H9 (cell line): ENCODE measurements around the gene THSD4. TPM values are rescaled to one million over a fixed set of nuclear protein-coding genes. Genes with fewer than 3 reads are reported as not detected.

ENCODE experiments used
- DNase-seq: peaks from one replicate; pipeline ENCODE4 v3.0.0-alpha.2; 2017
- H2AFZ ChIP-seq: one replicate; pipeline ENCODE4 v1.6.1; 2013; ENCODE audit warnings: mild to moderate bottlenecking, low read length, control low read depth, moderate library complexity
- H2AK5ac ChIP-seq: 2 replicates; pipeline ENCODE4 v1.6.1; 2013; ENCODE audit warnings: low read length, control low read depth, mixed read lengths; ENCODE audit not compliant: insufficient read length
- H2BK120ac ChIP-seq: one replicate; pipeline ENCODE4 v1.6.1; 2013; ENCODE audit warnings: low read depth, mild to moderate bottlenecking, low read length, control low read depth, inconsistent platforms; ENCODE audit not compliant: poor library complexity, severe bottlenecking
- H2BK12ac ChIP-seq: 2 replicates; pipeline ENCODE4 v1.6.1; 2013; ENCODE audit warnings: low read length, control low read depth, mixed read lengths, low read depth; ENCODE audit not compliant: insufficient read length
- H2BK15ac ChIP-seq: 2 replicates; pipeline ENCODE4 v1.6.1; 2013; ENCODE audit warnings: low read depth, low read length, control low read depth
- H2BK20ac ChIP-seq: one replicate; pipeline ENCODE4 v1.6.1; 2013; ENCODE audit warnings: low read depth, mild to moderate bottlenecking, low read length, control low read depth, inconsistent platforms; ENCODE audit not compliant: poor library complexity, severe bottlenecking
- H2BK5ac ChIP-seq: 2 replicates; pipeline ENCODE4 v1.6.1; 2013; ENCODE audit warnings: low read length, control low read depth, mixed read lengths; ENCODE audit not compliant: insufficient read length
- H3K14ac ChIP-seq: 2 replicates; pipeline ENCODE4 v1.6.1; 2013; ENCODE audit warnings: low read length, control low read depth; ENCODE audit not compliant: insufficient read depth
- H3K18ac ChIP-seq: 2 replicates; pipeline ENCODE4 v1.6.1; 2013; ENCODE audit warnings: low read depth, mild to moderate bottlenecking, mixed read lengths, low read length, control low read depth; ENCODE audit not compliant: insufficient read length
- H3K23ac ChIP-seq: 2 replicates; pipeline ENCODE4 v1.6.1; 2013; ENCODE audit warnings: low read length, control low read depth, mixed read lengths, low read depth; ENCODE audit not compliant: insufficient read length
- H3K23me2 ChIP-seq: 2 replicates; pipeline ENCODE4 v1.6.1; 2013; ENCODE audit warnings: low read depth, mild to moderate bottlenecking, mixed read lengths, low read length, control low read depth; ENCODE audit not compliant: insufficient read length, poor library complexity, severe bottlenecking
- H3K27ac ChIP-seq: 2 replicates; pipeline ENCODE4 v1.5.1; 2013; ENCODE audit warnings: low read length, control low read depth, mixed read lengths, low read depth; ENCODE audit not compliant: insufficient read length
- H3K27me3 ChIP-seq: 2 replicates; pipeline ENCODE4 v1.6.1; 2013; ENCODE audit warnings: low read length, control low read depth, inconsistent platforms; ENCODE audit not compliant: insufficient read depth
- H3K4ac ChIP-seq: 2 replicates; pipeline ENCODE4 v1.6.1; 2013; ENCODE audit warnings: low read depth, mild to moderate bottlenecking, control low read depth, inconsistent platforms, low read length, moderate library complexity
- H3K4me1 ChIP-seq: 2 replicates; pipeline ENCODE4 v1.6.1; 2013; ENCODE audit warnings: low read length, control low read depth, inconsistent platforms; ENCODE audit not compliant: insufficient read depth
- H3K4me2 ChIP-seq: 2 replicates; pipeline ENCODE4 v1.6.1; 2013; ENCODE audit warnings: low read length, control low read depth, mixed read lengths; ENCODE audit not compliant: insufficient read length, insufficient read depth
- H3K56ac ChIP-seq: 2 replicates; pipeline ENCODE4 v1.6.1; 2013; ENCODE audit warnings: low read depth, mild to moderate bottlenecking, mixed read lengths, low read length, control low read depth; ENCODE audit not compliant: insufficient read length
- H3K79me1 ChIP-seq: 2 replicates; pipeline ENCODE4 v1.6.1; 2013; ENCODE audit warnings: low read depth, mild to moderate bottlenecking, moderate library complexity, low read length, control low read depth, inconsistent platforms; ENCODE audit not compliant: insufficient read depth, poor library complexity, severe bottlenecking
- H3K79me2 ChIP-seq: 2 replicates; pipeline ENCODE4 v1.6.1; 2013; ENCODE audit warnings: low read length, control low read depth, inconsistent platforms; ENCODE audit not compliant: insufficient read depth
- H3K9ac ChIP-seq: 2 replicates; pipeline ENCODE4 v1.6.1; 2013; ENCODE audit warnings: low read length, control low read depth, mixed read lengths; ENCODE audit not compliant: insufficient read length; ENCODE audit errors: extremely low read depth
- H3K9me3 ChIP-seq: one replicate; pipeline ENCODE4 v1.6.1; 2013; ENCODE audit warnings: low read depth, low read length, inconsistent platforms; ENCODE audit not compliant: control insufficient read depth
- H3T11ph ChIP-seq: one replicate; pipeline ENCODE4 v1.6.1; 2013; ENCODE audit warnings: mild to moderate bottlenecking, low read length, control low read depth, inconsistent platforms
- H4K20me1 ChIP-seq: one replicate; pipeline ENCODE4 v1.6.1; 2013; ENCODE audit not compliant: control insufficient read depth, insufficient read length, insufficient read depth
- H4K5ac ChIP-seq: 2 replicates; pipeline ENCODE4 v1.6.1; 2013; ENCODE audit warnings: low read depth, mild to moderate bottlenecking, mixed read lengths, low read length, control low read depth; ENCODE audit not compliant: insufficient read length
- H4K8ac ChIP-seq: replicated peaks from 2 replicates; pipeline ENCODE4 v1.6.1; 2013; ENCODE audit warnings: low read length, control low read depth, mixed read lengths, low read depth; ENCODE audit not compliant: insufficient read length
- H4K91ac ChIP-seq: 2 replicates; pipeline ENCODE4 v1.6.1; 2013; ENCODE audit warnings: low read depth, mild to moderate bottlenecking, moderate library complexity, mixed read lengths, low read length, control low read depth; ENCODE audit not compliant: insufficient read length
- H3K27ac Mint-ChIP-seq, 3 experiments: 2 replicates in 2 of 3; 3 replicates in 1 of 3; pipeline ENCODE4 v1.8.0; 2020 to 2021; ENCODE audit warnings: mixed read lengths in 3 of 3, mild to moderate bottlenecking in 1 of 3, moderate library complexity in 1 of 3
- H3K27me3 Mint-ChIP-seq: 2 replicates; pipeline ENCODE4 v1.8.0; 2021; ENCODE audit warnings: low read depth, mild to moderate bottlenecking, moderate library complexity, mixed read lengths
- H3K36me3 Mint-ChIP-seq, 3 experiments: 2 replicates in 2 of 3; 3 replicates in 1 of 3; pipeline ENCODE4 v1.8.0; 2020 to 2021; ENCODE audit warnings: low read depth in 3 of 3, mixed read lengths in 3 of 3; ENCODE audit not compliant: insufficient read depth in 1 of 3
- H3K4me1 Mint-ChIP-seq, 2 experiments: 2 replicates each; pipeline ENCODE4 v1.8.0; 2020; ENCODE audit warnings: mixed read lengths in 2 of 2
- H3K4me3 Mint-ChIP-seq, 2 experiments: 2 replicates in 1 of 2; 3 replicates in 1 of 2; pipeline ENCODE4 v1.8.0; 2020 to 2021; ENCODE audit warnings: mild to moderate bottlenecking in 2 of 2, mixed read lengths in 2 of 2, moderate library complexity in 1 of 2
- H3K9me3 Mint-ChIP-seq, 2 experiments: 2 replicates in 1 of 2; 3 replicates in 1 of 2; pipeline ENCODE4 v1.8.0; 2020; ENCODE audit warnings: mild to moderate bottlenecking in 2 of 2, mixed read lengths in 2 of 2, moderate library complexity in 1 of 2
- WGBS: extraction: QIAGEN DNeasy Blood & Tissue Kit; methylation state at CpG from one replicate; pipeline ENCODE4 v1.1.7; 2013; ENCODE audit warnings: missing lambda C conversion rate, low lambda C conversion rate, mixed read lengths; ENCODE audit not compliant: insufficient read length; ENCODE audit errors: extremely low coverage; 5-methylcytosine and 5-hydroxymethylcytosine counted together
- total RNA-seq: library from RNA; stranded (reverse); gene quantifications from 2 replicates; pipeline ENCODE4 v1.2.1, GENCODE V29; 2021
- TF ChIP-seq, protein P1 (sequence below): fragments of 200-600 bp; sonication (generic); conservative IDR thresholded peaks from 3 replicates; pipeline ENCODE4 v1.8.0; 2021; ENCODE audit warnings: antibody characterized with exemption, mild to moderate bottlenecking

The THSD4 gene
- total RNA-seq, 1 experiment from 2014 or later: 5.5 TPM

GRCh38 chr15:71180986-71181853 lies 65.9 kb downstream of the THSD4 start:
- no peak for DNase-seq
- H4K91ac ChIP-seq: no peak overlapping the region
- no peak overlapping the region for H2AFZ ChIP-seq
- no peak overlapping the region for H3T11ph ChIP-seq
- Mint-ChIP-seq H3K4me1 (peaks cover 0 to 4% of the 10 kb centered on the region in 2 experiments; a peak in 2 of 4 replicates), H3K36me3 (peaks cover 0 to 9% (median 4%) of the 10 kb centered on the region in 3 experiments; a peak in 4 of 7 replicates), H3K9me3 (peaks cover 3% of the 10 kb centered on the region in 2 experiments; a peak in 2 of 5 replicates), H3K4me3 (no peak overlapping the region), H3K27ac (no peak overlapping the region), H3K27me3 (no peaks in the 10 kb centered on the region)
- H3K23me2 ChIP-seq: no peaks in the 10 kb centered on the region
- no peaks in the 10 kb centered on the region for H3K9me3 ChIP-seq
- no peaks in the 10 kb centered on the region for H3K79me2 ChIP-seq
- H3K14ac ChIP-seq: no peak overlapping the region
- no peak overlapping the region for H4K8ac ChIP-seq
- no peak overlapping the region for H2AK5ac ChIP-seq
- no peak overlapping the region for H3K4ac ChIP-seq
- H3K79me1 ChIP-seq: no peaks in the 10 kb centered on the region
- WGBS: no CpG with 5 or more reads among the region's 3 CpGs
- no peak overlapping the region for H2BK12ac ChIP-seq
- no peak overlapping the region for H3K18ac ChIP-seq
- H3K56ac ChIP-seq: no peak overlapping the region
- no peaks in the 10 kb centered on the region for H4K20me1 ChIP-seq
- H2BK15ac ChIP-seq: no peak overlapping the region
- no peak overlapping the region for H4K5ac ChIP-seq
- H2BK20ac ChIP-seq: no peak overlapping the region
- H3K4me2 ChIP-seq: no peak overlapping the region
- H3K9ac ChIP-seq: no peak overlapping the region
- H3K27ac ChIP-seq: no peak overlapping the region
- H2BK120ac ChIP-seq: no peak overlapping the region
- TF ChIP-seq, protein P1, sequence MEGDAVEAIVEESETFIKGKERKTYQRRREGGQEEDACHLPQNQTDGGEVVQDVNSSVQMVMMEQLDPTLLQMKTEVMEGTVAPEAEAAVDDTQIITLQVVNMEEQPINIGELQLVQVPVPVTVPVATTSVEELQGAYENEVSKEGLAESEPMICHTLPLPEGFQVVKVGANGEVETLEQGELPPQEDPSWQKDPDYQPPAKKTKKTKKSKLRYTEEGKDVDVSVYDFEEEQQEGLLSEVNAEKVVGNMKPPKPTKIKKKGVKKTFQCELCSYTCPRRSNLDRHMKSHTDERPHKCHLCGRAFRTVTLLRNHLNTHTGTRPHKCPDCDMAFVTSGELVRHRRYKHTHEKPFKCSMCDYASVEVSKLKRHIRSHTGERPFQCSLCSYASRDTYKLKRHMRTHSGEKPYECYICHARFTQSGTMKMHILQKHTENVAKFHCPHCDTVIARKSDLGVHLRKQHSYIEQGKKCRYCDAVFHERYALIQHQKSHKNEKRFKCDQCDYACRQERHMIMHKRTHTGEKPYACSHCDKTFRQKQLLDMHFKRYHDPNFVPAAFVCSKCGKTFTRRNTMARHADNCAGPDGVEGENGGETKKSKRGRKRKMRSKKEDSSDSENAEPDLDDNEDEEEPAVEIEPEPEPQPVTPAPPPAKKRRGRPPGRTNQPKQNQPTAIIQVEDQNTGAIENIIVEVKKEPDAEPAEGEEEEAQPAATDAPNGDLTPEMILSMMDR: no peak
- H3K23ac ChIP-seq: no peak overlapping the region
- no peaks in the 10 kb centered on the region for H3K4me1 ChIP-seq
- H3K27me3 ChIP-seq: no peaks in the 10 kb centered on the region
- no peak overlapping the region for H2BK5ac ChIP-seq
